ENCODE measurements around the gene CDK14.

Gene CDK14

DNA sequence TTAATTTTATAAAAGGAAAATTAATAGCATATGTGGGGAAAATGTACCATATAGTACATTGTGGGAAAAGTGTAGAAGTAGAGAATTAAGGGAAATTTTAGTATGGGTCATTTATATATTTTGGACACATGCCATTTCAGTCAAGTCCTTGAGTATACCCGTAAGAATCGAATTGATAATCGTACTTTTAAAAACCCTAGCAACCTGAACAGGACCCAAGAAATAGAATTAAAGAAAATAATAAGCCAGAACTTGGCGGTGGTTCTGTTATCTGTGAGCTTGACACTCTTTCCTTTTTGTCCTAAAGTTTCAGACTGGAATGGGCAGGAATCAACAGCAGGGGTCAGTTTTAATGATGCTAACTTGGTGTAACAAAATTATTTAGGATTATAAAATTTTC is 221.0 kb downstream of the CDK14 start:
- no peak for DNase-seq

DNA sequence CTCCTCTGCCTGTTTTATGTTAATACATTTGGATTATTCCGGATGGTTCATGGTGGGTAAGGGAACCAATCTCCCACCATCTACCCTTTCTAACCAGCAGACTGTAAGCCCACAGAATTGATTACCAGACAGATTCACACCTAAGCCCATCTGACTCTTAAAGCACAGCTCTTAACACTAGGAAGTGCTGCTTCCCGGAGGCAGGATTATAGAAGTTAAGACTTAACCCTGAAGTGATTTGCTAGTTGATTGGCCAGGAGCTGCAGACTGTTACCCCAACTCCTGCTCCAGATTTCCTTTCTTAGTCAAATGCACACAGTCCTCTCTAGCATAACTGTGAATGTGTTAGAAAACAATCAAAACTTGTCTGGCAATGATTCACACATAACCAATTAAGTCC is 221.7 kb downstream of the CDK14 start:
- no peak for DNase-seq

DNA sequence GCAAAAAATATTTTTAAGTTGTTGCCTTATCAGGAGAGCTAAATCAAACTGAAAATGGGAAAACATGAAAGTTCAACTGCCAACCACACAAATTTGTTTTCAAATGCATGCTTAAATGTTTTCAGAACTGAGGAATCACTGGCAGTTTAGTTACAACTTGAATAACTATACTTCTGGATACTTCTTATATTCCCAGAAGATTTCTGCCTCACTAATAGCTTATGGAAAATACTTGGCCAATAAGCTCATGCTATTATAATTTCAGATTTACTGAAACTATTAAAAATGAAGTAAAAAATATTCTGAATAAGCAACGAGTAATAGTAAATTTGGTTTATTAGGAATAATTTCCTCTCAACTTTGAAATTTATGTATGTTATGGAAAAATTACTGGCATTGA is 222.2 kb downstream of the CDK14 start:
- no peak for DNase-seq

DNA sequence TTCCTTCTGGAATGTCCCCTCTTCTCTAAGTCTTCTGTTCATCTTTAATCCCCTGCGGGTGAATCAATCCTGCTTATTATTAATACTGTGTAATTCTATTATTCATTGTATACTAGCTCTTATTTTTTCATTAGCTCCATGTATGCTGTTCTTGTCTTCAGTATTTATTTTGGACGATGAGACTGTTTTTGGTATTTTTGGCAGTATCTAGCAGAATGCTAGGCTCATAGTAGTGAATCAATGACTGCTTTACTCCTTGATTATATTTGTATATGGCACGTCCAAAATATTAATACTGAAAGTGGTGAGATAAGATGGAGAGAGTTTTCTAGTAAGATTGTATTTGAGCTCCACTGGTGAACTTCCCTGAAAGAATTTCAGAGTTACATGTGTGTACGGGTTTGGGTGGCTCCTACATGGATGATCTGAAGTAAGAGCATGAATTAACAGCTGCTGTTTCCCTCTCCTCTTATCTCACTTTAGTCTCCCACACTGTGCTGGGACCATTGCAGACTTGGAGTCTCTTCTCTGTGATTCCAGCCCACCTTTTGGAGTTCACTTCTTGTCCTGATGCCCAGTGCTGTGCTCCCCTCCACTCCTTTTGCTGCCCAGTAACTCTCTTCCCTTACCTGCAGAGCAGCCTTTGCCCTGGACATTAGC is 226.0 kb downstream of the CDK14 start:
- DNase-seq: no peak

DNA sequence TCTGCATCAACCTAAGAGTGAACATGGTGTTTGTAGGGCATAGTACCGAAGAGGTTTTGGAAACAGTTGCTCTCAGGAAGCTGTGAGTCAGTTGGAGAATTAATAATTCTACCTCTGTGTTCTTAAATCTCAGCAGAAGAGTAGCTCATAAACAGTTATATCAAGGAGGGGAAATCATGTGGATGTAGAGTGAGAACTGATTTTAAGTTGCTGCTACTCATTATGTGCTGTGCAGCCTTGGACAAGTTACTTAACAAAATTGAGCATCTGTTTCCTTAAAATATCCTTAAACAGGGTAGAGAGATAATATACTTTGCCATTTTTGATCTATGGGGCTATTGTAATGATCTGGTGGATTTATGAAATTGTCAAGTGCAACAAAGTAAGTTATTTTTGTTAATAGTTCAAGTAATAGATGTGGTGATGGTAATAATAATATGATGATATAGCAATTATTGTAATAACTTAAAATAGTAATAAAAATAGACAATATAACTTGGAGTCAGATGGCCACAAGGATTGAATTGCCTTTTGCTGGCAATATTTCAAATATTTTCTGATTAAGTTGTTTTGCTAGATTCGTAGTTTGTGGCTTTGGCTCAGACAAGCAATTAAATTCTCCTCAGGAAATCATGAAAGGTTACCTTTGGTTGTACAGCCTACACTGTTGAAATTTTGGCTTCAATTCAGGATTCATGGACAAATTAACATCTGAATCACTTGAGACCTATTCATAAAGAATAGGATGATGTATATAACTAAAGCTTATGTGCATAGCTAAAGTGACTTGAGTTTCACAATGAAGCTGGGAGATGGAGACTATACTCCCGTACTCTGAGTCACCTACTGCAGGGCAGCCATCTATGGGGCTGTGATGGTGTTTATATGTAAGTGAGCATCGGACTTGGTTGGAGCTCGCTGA is 228.5 kb downstream of the CDK14 start:
- DNase-seq: no peak

DNA sequence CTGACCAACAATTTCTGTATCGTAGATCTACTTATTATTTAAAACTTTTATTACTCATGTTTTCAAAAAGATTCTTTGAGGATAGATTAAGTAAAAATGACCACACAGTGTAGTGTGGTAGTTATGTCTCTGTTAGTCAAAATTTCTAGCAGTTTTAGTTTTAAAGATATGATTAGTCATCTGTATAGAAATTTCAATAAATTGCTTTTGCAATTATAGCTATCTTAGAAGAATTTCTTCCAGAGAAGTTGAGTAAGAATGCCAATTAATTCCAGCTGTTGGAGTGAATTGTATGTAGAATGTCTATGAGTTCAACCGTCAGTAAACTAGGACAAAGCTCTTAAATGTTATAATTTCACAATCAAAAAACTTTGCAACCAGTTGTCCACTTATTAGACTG is 229.7 kb downstream of the CDK14 start:
- DNase-seq: no peak

DNA sequence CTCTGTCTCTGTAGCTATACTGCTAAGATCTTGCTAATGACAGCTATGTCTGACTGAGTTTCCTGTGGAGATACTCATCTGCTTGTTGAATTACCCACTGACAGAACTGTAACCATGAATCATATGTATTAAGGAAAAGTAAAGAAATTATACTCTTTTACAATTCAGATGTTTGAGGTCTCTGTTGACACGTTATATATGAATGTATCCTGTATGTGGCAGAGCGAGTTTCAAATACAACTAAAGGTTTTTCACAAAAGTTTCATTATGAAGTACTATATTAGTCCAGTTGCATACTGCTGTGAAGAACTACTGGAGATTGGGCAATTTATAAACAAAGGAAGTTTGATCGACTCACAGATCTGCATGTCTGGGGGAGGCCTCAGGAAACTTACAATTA is 232.5 kb downstream of the CDK14 start:
- DNase-seq: no peak

DNA sequence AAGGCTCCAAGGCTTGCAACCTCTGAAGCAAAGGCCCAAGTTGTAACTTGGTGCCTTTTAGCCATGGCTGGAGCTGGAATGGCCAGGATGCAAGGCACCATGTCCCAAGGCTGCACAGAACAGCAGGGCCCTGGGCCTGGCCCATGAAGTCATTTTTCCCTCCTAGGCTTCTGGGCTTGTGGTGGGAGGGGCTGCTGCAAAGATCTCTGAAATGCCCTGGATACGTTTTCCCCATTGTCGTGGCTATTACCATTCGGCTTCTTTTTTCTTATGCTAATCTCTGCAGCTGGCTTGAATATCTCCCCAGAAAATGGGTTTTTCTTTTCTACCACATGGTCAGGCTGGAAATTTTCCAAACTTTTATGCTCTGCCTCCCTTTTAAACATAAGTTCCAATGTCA is 234.2 kb downstream of the CDK14 start:
- no peak for DNase-seq

DNA sequence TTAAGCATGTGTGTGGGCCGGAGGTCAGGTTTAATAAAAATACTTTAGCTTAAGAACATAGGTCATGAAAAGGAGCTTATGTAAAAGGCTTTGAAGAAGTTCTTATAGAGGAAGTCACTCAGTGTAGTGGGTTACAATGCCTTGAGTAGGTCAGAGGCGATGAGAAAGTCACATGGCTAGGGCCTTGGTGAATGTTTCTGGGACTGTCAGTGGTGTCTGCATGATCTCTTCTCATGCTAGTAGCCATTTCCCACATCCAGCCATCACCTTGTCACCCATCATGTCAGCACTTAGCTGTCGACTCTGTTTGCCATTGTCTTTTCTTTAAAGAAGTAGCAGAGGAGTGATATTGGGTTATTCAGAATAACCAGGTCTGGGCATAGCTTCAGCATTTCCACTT is 236.6 kb downstream of the CDK14 start:
- DNase-seq: no peak

DNA sequence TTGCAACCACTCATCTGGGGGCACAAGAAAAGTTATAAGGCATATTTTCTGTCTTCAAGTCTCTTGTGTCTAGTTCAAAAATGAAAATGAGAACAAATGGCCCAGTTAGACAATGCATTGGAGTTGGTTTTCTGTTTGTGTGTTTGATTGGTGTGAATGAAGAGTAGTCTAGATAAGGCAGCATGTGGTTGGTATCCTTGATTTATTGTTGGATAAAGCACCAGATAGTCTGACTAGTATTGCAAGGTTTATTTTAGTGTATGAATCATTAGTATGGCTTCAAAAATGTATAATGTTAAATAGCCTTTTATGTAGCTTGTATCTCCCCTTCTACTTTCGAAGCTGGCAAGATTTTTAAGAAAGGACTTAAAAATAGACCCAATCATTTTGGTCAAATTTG is 237.3 kb downstream of the CDK14 start:
- DNase-seq: no peak

DNA sequence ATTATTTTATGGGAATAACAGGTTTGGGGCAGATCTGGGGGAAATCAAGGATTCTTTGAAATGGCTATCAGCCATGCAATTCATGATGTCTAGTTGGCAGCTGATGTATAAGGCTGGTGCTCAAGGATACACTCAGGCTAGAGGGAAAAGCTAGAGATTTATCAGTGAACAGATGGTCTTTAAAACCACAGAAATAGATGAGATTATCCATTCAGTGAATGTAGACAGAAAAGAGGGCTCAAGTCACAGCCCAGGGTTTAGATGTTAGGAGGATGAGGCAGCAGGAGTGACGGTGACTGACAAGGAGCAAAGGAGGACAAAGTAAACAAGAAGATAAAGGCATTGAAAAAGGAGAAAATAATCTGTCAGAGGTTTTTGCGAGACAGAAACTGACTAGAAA is 238.7 kb downstream of the CDK14 start:
- DNase-seq: no peak

DNA sequence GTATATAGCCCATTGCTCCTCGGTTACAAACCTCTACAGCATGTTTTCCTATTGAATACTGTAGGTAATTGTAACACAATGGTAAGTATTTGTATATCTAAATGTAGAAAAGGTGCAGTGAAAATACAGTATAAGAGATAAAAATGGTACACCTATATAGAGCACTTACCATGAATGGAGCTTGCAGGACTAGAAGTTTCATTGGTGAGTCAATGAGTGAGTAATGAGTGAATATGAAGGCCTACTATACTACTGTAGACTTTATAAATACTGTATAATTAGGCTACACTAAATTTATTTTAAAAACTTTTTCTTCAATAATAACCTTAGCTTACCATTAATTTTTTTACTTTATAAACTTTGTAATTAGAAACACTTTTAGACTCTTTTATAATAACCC is 239.7 kb downstream of the CDK14 start:
- DNase-seq: no peak

DNA sequence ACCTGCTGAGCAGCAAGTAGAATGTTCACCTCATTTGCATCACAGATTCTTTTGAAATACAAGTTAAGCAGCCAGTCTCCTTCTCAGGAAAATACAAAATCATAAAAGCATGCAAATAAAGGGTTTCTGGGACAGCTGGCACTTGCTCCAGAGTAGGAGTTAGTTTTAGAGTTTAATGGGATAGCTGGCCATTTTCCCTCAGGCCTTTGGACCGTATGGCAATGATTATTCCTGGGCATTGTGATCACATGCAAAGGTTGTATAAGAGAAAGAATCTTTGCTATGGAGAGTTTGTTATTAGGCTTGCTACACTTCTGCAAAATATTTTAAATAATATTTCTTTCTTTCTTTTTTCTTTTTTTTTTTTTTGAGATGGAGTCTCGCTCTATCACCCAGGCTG is 240.8 kb downstream of the CDK14 start:
- no peak for DNase-seq

DNA sequence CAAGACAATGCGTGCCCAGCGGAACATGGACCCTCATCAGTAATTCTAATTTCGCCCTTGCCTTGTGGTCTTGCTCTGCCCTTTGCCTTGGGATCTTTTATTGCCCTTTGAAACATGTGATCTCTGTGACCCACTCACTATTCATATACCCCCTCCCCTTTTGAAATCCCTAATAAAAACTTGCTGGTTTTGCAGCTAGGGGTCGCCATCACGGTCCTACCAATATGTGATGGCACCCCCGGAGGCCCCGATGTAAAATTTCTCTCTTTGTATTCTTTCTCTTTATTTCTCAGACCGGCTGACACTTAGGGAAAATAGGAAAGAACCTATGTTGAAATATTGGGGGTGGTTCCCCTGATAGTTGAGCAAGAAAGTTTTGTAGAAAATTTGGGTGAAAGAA is 242.7 kb downstream of the CDK14 start:
- no peak for DNase-seq

DNA sequence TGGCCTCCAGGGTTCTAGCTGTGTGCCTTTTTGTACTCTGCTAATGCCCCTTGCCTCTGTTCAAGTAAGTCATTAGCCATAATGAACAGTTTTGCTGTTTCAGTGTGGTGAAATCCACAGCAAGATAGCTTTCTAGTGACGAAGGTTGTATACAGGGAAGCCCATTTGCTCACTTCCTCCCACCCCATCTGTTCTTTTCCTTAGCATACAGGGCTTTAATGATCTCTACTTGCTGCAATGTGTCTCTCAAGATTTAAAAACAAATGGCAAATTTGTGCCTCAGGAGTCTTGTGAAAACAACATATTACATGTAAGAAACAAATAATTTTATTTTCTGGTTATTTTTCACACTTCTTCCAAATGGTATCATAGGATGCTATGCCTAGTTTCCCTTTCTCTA is 243.2 kb downstream of the CDK14 start:
- DNase-seq: no peak

DNA sequence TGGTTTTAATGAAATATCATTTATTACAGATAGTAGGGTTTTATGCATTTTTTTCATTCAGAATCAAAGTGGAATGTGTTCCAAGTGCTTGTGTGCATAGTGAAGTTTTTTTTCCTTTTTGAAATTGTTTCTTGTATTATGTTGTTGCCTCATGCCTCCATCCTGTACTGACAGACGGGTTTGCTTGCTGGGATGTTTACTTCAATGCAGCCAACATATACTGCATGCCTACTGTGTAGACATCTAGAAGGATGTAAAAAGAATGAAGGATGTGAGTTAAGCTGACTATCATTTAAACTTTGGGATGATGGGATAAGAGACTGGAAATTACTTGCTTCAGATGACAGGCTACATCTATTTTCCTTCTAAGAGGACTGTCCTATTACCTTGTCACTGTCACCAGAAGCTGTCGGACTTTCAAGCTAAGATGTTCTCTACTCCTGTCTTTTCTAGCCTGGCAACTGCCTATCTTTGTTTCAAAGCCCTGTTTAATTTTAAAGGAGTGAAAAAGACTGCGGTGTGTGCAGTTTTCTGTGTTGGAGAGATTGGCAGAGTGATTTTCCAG is 243.7 kb downstream of the CDK14 start:
- DNase-seq: no peak

DNA sequence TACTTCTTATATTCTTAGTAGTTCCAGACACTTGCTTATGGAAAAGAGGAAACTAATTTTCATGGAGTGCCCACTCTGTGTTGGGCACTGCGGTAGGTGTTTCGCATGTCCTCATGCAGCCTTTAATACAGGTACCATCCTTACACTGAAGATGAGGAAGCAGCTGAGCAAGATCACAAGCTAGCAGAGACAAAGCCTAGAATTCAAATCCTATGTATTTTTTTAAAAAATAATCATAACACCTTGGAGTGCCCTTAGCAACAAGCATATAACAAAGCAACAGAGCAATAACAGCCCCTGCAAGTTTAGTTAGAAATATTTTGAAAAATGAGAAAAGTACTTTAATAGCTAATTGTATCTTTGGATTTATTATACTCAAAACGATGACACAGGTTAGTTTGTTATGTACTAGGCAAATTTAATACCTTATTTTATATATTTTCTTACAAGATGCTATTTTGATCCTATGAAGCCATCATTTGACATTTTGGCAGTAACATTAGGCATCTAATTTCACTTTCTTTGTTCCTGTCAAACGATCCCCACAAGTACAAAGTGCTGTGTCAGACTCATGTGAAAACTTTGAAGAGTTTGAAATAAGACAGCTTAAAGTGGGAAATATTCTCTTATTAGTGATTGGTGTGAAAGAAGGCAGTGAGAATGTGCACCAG is 245.8 kb downstream of the CDK14 start:
- DNase-seq: no peak

DNA sequence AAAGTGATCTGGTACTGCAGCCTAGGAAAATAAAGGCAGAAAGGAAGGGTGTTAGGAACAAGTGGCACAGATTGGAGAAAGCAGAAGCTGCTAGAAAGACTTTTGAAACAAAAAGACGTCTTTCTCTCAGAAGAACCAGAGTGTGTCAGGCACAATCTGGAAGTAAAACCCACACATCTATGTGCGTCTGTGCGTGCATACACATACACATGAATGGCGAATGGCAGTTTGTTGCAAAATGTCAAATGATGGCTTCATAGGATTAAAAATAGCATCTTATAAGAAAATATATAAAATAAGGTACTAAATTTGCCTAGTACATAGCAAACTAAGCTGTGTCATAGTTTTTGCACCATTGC is 246.3 kb downstream of the CDK14 start:
- no peak for DNase-seq

DNA sequence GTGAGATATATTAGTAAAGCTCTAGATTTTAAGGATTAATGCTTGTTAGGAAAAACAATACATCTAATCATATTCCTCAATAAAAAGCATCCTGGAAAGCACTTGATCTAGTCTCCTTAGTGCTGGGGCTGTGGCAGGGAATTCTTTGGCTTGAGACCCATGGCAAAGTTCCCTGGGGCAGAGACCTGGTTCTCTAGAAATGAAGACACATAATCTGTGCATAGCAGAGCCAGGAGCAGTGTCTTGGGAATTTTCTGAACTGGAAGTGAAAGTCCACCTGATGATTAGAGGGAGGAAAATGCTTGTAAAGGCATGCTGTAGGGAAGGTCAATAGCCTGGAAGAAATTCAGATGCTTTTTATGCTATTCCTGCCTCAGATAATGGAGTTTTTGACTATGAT is 247.4 kb downstream of the CDK14 start:
- DNase-seq: no peak

DNA sequence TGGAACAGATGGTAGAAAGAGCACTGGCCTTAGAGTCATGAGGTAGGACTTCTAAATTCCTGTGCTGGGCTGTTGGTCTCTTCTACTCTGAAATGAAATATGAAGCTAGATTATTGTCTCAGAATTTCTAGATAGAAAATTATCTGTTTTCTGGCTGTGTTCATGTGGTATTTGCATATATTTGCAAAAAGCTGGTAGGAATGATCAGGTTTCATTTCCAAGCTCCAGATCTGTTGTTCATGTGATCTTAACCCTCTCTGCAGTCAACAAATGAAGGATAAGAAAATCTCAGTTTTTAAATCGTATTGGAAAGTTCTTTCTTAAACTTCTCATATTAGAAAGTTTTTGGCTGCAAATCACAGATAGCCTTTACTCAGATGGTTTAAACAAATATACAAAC is 248.3 kb downstream of the CDK14 start:
- DNase-seq: no peak

DNA sequence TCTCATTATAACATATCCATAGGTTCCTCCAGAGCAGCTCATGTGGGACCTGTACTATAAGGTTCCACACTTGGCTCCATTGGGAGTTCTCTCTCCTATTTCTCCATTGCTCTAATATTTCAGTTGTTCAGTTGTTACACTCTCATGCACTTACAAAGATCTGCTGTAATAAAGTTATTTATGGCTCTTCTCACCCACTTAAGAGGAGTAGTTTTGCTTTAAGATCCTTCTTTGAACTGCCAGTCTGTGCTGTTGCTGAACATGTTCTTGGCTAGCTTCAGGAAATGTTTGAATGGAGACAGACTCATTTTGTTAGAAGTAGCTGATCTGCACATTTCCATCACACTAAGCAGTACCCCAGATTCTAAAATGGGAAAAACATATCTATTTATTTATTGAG is 250.1 kb downstream of the CDK14 start:
- no peak for DNase-seq

DNA sequence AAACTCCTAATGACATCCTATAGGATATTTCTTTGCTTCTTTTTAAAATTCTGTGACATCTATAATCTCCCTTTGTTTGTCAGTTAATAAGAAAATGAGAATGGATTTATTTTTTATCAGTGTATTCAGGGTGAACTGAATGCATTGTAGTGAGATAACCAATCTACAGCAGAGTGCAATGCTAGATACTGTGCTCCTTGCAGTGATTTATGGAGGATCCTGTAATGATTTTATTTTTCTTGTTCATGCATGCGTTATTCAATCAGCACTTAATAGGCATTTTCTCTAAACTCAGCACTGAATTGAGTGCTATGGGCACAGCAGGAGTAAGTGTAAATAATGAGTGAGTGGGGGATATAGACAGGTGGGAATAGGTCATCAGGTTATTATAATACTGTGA is 253.9 kb downstream of the CDK14 start:
- no peak for DNase-seq

DNA sequence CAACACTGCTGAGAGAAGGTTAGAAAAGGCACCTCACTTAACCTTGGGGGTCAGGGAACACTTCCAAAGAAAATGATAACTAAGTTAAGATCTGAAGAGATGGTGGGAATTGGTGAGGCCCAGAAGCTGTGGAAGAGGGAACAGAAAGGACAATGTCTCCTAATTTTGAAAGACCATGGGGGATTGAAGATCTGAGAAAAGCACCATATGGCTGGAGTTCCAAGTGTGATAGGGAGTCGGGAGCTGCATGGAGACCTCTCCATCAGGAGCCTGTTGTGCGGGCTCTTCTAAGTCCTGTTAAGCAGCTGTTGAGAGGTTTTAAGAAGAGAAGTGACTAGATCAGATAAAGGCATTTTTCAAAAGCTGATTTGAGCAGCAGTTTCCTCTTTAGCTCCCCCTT is 254.3 kb downstream of the CDK14 start:
- DNase-seq: no peak

DNA sequence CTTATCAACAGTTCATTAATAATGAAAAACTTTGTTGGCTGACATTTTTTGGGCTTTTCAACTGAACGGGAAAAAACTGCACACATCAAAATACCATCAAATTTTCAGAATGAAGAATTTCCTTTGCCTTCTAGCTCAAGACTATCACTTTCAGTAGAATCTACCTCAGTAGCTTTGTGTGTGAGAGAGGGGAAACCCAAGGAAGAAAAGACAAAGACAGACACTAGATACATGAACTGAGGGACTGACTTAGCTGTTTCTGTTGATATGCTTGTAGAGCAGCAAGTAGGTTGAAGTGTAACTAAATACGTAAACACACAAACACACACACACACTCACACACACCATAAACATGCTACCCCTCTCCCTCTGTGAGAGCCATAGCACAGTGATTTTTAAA is 257.1 kb downstream of the CDK14 start:
- no peak for DNase-seq

Data from activated CD4-positive, alpha-beta T cell treated with anti-CD3 and anti-CD28 coated beads, Interleukin-2, amount 50 U/mL, for 48 hours (primary cell).